MCF 10A (cell line): ENCODE data around the gene KIAA0513. TPM values are rescaled to one million over a fixed set of nuclear protein-coding genes. Genes with fewer than 3 reads are reported as not detected.

Source experiments
- BruUV-seq: library from RNA; stranded (reverse); fragments of 400-500 nt; replicated peaks from 2 replicates; lab custom pipeline; 2021; lab: Mats Ljungman, UMichigan
- CTCF ChIA-PET: fragments of 300-600 bp; sonication (Branson Sonifier 250); formaldehyde crosslinking; extraction: SDS; loops from one replicate; lab custom pipeline; 2021; ENCODE audit warnings: antibody characterized with exemption, inconsistent platforms; lab: Yijun Ruan, JAX
- POLR2A ChIA-PET: fragments of 300-600, 350-650 bp; sonication (Branson Sonifier 250); formaldehyde crosslinking; extraction: SDS; loops from one replicate; lab custom pipeline; 2020; ENCODE audit warnings: antibody characterized with exemption, inconsistent platforms; lab: Yijun Ruan, JAX
- DNase-seq: peaks from one replicate; pipeline ENCODE4 v3.0.0-alpha.2; 2018; ENCODE audit not compliant: unreplicated experiment
- H3K27ac Mint-ChIP-seq: one replicate; pipeline ENCODE4 v1.8.0; 2022; ENCODE audit warnings: mild to moderate bottlenecking, low read depth, mixed read lengths; ENCODE audit not compliant: unreplicated experiment
- H3K27me3 Mint-ChIP-seq: one replicate; pipeline ENCODE4 v1.8.0; 2022; ENCODE audit warnings: mixed read lengths; ENCODE audit not compliant: insufficient read depth, unreplicated experiment
- H3K36me3 Mint-ChIP-seq: one replicate; pipeline ENCODE4 v1.8.0; 2022; ENCODE audit warnings: mild to moderate bottlenecking, moderate library complexity, mixed read lengths; ENCODE audit not compliant: insufficient read depth, unreplicated experiment
- H3K4me1 Mint-ChIP-seq: one replicate; pipeline ENCODE4 v1.8.0; 2022; ENCODE audit warnings: mixed read lengths; ENCODE audit not compliant: insufficient read depth, unreplicated experiment
- H3K4me3 Mint-ChIP-seq: one replicate; pipeline ENCODE4 v1.8.0; 2022; ENCODE audit warnings: mild to moderate bottlenecking, moderate library complexity, mixed read lengths; ENCODE audit not compliant: unreplicated experiment
- H3K9me3 Mint-ChIP-seq: one replicate; pipeline ENCODE4 v1.8.0; 2022; ENCODE audit warnings: mixed read lengths; ENCODE audit not compliant: unreplicated experiment
- intact Hi-C: fragments of 100-400 bp; cut with micrococcal nuclease; formaldehyde crosslinking; loops from 2 replicates; pipeline ENCODE4 v1.14.1; 2022
- total RNA-seq: library from RNA; stranded (reverse); gene quantifications from 2 replicates; pipeline ENCODE4 v1.2.3, GENCODE V29; 2022
- TF ChIP-seq, protein P1 (sequence below): fragments of 200-600 bp; IDR thresholded peaks from one replicate; pipeline ENCODE4 v1.8.0; 2022; ENCODE audit warnings: antibody characterized with exemption, mild to moderate bottlenecking; ENCODE audit not compliant: unreplicated experiment

KIAA0513 gene
- total RNA-seq, 1 experiment from 2014 or later = 4.2 TPM

DNA sequence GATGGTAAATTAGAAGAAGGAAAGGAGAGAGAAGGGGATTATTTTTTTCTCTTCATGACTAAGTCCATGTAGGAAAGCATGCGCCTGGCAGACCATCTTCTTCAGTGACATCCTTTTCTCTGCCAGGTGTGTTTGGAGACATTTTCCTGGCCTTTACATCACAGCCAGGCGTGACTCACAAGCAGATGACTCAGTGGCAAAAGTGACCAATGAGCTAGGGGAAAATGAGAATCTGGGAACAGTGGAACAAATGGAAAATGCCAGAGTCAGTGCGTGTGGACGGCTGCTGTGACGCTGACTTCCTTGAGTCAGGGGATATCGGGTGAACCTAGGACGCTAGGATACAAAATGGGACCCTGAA lies 9.4 kb downstream of the KIAA0513 start:
- DNase-seq = peak; percentile 96
- ChIA-PET POLR2A (interaction anchor here (0.7 to 2.3 kb wide), 7 partner anchors 9 to 115 kb away, joined by 3 to 20 read pairs (median 9); partner anchors contain the start of genes KIAA0513 and ZDHHC7), CTCF (interaction anchor here (0.8 to 2.2 kb wide), 2 partner anchors 50 to 201 kb away, joined by 5 to 6 read pairs; no protein-coding TSS in a partner anchor)
- Mint-ChIP-seq H3K4me1 (peaks cover 16% of the 10 kb centered on the region), H3K27me3 (no peaks in the 10 kb centered on the region), H3K36me3 (peaks cover 19% of the 10 kb centered on the region), H3K27ac (peak overlapping the region; percentile 72), H3K9me3 (no peaks in the 10 kb centered on the region), H3K4me3 (peak overlapping the region; percentile 32)
- BruUV-seq = no TSS peak
- TF ChIP-seq, protein P1, sequence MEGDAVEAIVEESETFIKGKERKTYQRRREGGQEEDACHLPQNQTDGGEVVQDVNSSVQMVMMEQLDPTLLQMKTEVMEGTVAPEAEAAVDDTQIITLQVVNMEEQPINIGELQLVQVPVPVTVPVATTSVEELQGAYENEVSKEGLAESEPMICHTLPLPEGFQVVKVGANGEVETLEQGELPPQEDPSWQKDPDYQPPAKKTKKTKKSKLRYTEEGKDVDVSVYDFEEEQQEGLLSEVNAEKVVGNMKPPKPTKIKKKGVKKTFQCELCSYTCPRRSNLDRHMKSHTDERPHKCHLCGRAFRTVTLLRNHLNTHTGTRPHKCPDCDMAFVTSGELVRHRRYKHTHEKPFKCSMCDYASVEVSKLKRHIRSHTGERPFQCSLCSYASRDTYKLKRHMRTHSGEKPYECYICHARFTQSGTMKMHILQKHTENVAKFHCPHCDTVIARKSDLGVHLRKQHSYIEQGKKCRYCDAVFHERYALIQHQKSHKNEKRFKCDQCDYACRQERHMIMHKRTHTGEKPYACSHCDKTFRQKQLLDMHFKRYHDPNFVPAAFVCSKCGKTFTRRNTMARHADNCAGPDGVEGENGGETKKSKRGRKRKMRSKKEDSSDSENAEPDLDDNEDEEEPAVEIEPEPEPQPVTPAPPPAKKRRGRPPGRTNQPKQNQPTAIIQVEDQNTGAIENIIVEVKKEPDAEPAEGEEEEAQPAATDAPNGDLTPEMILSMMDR = no peak
- intact Hi-C loops = loop anchor here (2.0 kb wide), 1 partner anchor 42 kb away; no protein-coding TSS in a partner anchor

DNA sequence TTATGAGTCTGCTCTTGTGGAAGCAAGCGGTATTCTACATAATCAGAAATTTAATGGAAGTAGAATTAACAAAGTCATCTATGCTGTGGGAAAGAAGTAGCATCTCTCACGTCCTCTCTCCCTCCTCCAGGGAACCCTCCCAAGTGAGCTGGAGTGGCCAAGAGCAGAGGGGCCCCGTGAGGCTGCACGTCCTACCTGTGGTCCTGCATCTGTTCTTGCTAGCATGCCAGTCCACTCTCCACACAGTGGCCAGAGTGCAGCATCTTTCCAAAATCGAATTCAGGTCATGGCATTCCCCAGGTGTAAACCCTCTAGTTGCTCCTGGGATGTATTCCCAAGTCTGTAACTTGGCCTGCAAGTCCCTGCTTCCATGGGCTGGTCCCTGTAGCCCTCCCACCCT lies 10.1 kb downstream of the KIAA0513 start:
- DNase-seq = no peak
- CTCF ChIA-PET = interaction anchor here (2.2 kb wide), 1 partner anchor 49 kb away, joined by 6 read pairs; no protein-coding TSS in a partner anchor
- TF ChIP-seq, protein P1 = no peak
- intact Hi-C loops = loop anchor here (2.0 kb wide), 1 partner anchor 43 kb away; no protein-coding TSS in a partner anchor
- no peaks in the 10 kb centered on the region for H3K27me3 Mint-ChIP-seq
- peak overlapping the region; percentile 72 for H3K27ac Mint-ChIP-seq
- peaks cover 14% of the 10 kb centered on the region for H3K36me3 Mint-ChIP-seq
- no TSS peak for BruUV-seq
- POLR2A ChIA-PET = interaction anchor here (1.0 to 2.3 kb wide), 5 partner anchors 10 to 43 kb away, joined by 4 to 20 read pairs (median 11); partner anchors contain the start of genes KIAA0513 and ZDHHC7
- no peak overlapping the region for H3K4me3 Mint-ChIP-seq
- peaks cover 16% of the 10 kb centered on the region for H3K4me1 Mint-ChIP-seq
- no peaks in the 10 kb centered on the region for H3K9me3 Mint-ChIP-seq

DNA sequence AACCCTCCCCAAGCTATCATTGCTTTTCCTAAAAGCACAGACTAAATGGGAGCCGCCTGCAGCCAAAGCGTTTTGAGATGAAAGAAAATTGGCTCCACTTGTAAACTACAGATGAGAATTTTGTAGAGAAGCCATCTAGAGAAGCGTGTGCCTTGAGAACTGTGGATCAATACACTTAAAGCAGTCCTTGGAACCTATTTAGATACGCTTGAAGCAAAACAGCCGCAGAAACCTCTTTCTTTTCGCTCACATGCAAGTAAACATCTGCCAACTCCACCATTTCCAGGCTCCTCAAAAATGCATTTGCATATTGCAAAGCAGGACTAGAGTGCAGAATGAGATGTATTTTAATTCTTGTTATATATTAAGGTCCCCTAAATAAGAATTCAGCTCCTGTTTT lies 13.1 kb downstream of the KIAA0513 start:
- Mint-ChIP-seq H3K9me3 (no peaks in the 10 kb centered on the region), H3K27me3 (no peaks in the 10 kb centered on the region), H3K4me1 (peaks cover 16% of the 10 kb centered on the region), H3K4me3 (no peak overlapping the region), H3K27ac (no peak overlapping the region), H3K36me3 (peaks cover 10% of the 10 kb centered on the region)
- POLR2A ChIA-PET = no interaction called here
- intact Hi-C loops = no loop called here
- TF ChIP-seq, protein P1 = no peak
- no peak for DNase-seq
- CTCF ChIA-PET = interaction anchor here (0.5 to 0.9 kb wide), 2 partner anchors 285 to 720 kb away, joined by 3 to 5 read pairs; no protein-coding TSS in a partner anchor
- no TSS peak for BruUV-seq

DNA sequence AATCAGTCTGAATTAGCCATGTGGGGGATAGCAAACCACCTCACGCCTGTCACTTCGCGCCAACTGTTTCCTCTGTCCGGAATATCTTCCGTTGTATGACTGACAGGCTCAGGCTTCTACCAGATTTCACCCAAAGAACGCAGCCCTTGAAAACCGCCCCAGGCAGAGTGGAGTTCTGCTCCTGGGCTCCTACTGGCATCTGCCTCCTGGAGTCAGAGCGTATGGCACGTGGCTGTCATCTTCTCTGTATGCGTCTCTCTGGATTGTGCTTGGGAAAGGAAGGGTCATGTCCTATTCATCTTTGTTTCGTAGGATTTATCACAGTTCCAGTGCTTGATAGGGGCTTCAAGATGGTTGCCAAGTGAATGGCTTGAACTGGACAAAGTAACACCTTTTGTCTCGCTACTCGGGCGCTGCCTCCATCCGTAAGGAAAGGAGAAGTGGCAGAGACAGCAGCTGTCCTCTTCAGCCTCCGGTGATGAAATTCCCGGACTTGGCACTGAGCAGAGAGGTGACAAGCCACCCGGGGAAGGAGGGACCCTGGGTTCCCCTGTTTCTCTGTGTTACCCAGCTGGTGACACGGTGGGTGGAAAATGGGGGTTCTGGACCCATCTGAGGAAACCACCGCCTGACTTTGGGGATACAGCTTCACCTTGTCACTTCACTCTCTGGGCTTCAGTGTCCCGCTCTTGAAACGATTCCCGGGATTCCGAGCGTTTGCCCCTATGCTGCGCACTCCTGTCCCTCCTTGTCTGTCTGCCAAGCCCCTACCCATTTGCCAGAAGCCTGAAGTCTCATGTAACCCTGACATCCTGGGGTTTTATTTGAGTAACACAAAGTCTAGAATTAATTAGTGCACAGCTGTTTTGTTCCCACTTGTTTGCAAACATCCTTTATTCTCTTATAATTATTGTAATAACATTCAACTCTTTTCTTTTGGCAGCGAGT lies 13.9 kb downstream of the KIAA0513 start:
- no peak overlapping the region for H3K27ac Mint-ChIP-seq
- no peak for DNase-seq
- H3K36me3 Mint-ChIP-seq = peaks cover 10% of the 10 kb centered on the region
- ChIA-PET CTCF (interaction anchor here (0.6 kb wide), 1 partner anchor 17 kb away, joined by 4 read pairs; no protein-coding TSS in a partner anchor), POLR2A (interaction anchor here (1.1 to 1.4 kb wide), 3 partner anchors 12 to 31 kb away, joined by 3 read pairs; partner anchors contain the start of gene ZDHHC7)
- no peak overlapping the region for H3K4me3 Mint-ChIP-seq
- intact Hi-C loops = no loop called here
- BruUV-seq = no TSS peak
- TF ChIP-seq, protein P1 = no peak
- H3K27me3 Mint-ChIP-seq = no peaks in the 10 kb centered on the region
- no peaks in the 10 kb centered on the region for H3K9me3 Mint-ChIP-seq
- H3K4me1 Mint-ChIP-seq = peaks cover 10% of the 10 kb centered on the region
